ENCODE results near the gene BTNL8. TPM values are rescaled to one million over a fixed set of nuclear protein-coding genes. Genes with fewer than 3 reads are reported as not detected.

The BTNL8 gene
- total and polyA plus RNA-seq, 2 experiments from 2014 or later = 9.8 to 19.1 TPM

DNA sequence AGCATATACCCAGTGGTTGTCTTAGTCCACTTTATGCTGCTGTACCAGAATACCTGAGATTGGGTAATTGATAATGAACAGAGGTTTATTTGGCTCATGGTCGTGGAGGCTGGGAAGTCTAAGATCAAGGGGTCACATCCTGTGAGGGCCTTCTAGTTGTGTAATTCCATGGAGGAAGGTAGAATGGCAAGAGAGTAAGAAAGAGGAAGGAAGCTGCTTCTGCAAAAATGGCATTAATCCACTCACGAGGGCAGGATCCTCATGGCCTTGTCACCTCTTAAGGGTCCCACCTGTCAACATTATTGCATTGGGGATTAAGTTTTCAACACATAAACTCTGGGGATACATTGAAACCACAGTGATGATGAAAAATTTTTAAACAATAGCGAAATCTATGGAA is 17.0 kb downstream of the BTNL8 start:
- no peaks in the 10 kb centered on the region for H4K20me1 ChIP-seq (ENCODE audit: insufficient read depth, poor library complexity, severe bottlenecking)
- WGBS (ENCODE audit: low lambda C conversion rate, missing lambda C conversion rate) = 71% methylated on average over 3 of the region's 3 CpGs
- H3K4me1 ChIP-seq (ENCODE audit: insufficient read depth) = no peaks in the 10 kb centered on the region
- no peak overlapping the region for H3K4me2 ChIP-seq
- no peak for DNase-seq (ENCODE audit: low spot score)
- no peak overlapping the region for H3K27ac ChIP-seq
- H2AFZ ChIP-seq = no peak overlapping the region
- H3K9me3 ChIP-seq (ENCODE audit: low read depth) = no peaks in the 10 kb centered on the region
- H3K9me2 ChIP-seq (replicated peaks; ENCODE audit: insufficient read depth) = no peaks in the 10 kb centered on the region
- TF ChIP-seq, protein P1, sequence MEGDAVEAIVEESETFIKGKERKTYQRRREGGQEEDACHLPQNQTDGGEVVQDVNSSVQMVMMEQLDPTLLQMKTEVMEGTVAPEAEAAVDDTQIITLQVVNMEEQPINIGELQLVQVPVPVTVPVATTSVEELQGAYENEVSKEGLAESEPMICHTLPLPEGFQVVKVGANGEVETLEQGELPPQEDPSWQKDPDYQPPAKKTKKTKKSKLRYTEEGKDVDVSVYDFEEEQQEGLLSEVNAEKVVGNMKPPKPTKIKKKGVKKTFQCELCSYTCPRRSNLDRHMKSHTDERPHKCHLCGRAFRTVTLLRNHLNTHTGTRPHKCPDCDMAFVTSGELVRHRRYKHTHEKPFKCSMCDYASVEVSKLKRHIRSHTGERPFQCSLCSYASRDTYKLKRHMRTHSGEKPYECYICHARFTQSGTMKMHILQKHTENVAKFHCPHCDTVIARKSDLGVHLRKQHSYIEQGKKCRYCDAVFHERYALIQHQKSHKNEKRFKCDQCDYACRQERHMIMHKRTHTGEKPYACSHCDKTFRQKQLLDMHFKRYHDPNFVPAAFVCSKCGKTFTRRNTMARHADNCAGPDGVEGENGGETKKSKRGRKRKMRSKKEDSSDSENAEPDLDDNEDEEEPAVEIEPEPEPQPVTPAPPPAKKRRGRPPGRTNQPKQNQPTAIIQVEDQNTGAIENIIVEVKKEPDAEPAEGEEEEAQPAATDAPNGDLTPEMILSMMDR (IDR thresholded peaks at IDR 0.05; ENCODE audit: poor library complexity) = no peak
- no peak for TF ChIP-seq EZH2 (IDR thresholded peaks at IDR 0.05; ENCODE audit: borderline replicate concordance)
- TF ChIP-seq EZH2phosphoT487 (IDR thresholded peaks at IDR 0.05; ENCODE audit: low read depth, severe bottlenecking, unreplicated experiment) = no peak
- no peaks in the 10 kb centered on the region for H3K36me3 ChIP-seq (replicated peaks; ENCODE audit: insufficient read depth, low read depth)
- no peaks in the 10 kb centered on the region for H3K79me2 ChIP-seq
- no peak overlapping the region for H3K4me3 ChIP-seq
- H3K27me3 ChIP-seq = no peaks in the 10 kb centered on the region

DNA sequence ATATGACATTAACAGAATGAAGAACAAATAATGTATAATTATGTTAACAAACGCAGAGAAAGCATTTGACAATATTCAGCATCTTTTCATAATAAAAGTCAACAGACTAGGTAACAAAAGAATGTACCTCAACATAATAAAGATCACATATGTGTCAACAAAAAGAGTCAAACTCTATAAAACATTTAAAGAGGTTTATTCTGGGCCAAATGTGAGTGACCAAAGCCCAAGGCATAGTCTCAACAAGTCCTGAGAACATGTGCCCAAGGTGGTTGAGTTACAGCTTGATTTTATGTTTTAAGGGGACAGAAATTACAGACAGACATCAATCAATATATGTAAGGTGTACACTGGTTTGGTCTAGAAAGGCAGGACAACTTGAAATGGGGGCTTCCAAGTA is 19.4 kb downstream of the BTNL8 start:
- Histone ChIP-seq H3K4me3 (no peak overlapping the region), H3K9me3 (ENCODE audit: low read depth) (peaks cover 6% of the 10 kb centered on the region), H3K27ac (no peak overlapping the region), H3K9me2 (replicated peaks; ENCODE audit: insufficient read depth) (no peaks in the 10 kb centered on the region), H3K4me1 (ENCODE audit: insufficient read depth) (no peaks in the 10 kb centered on the region), H3K36me3 (replicated peaks; ENCODE audit: insufficient read depth, low read depth) (no peaks in the 10 kb centered on the region), H3K4me2 (no peak overlapping the region), H3K79me2 (no peaks in the 10 kb centered on the region), H2AFZ (no peak overlapping the region), H4K20me1 (ENCODE audit: insufficient read depth, poor library complexity, severe bottlenecking) (no peaks in the 10 kb centered on the region), H3K27me3 (no peaks in the 10 kb centered on the region)
- no peak for TF ChIP-seq EZH2 (IDR thresholded peaks at IDR 0.05; ENCODE audit: borderline replicate concordance)
- TF ChIP-seq, protein P1 (IDR thresholded peaks at IDR 0.05; ENCODE audit: poor library complexity) = no peak
- no peak for TF ChIP-seq EZH2phosphoT487 (IDR thresholded peaks at IDR 0.05; ENCODE audit: low read depth, severe bottlenecking, unreplicated experiment)
- WGBS (ENCODE audit: low lambda C conversion rate, missing lambda C conversion rate) = 92% methylated on average over 1 of the region's 1 CpG
- no peak for DNase-seq (ENCODE audit: low spot score)

DNA sequence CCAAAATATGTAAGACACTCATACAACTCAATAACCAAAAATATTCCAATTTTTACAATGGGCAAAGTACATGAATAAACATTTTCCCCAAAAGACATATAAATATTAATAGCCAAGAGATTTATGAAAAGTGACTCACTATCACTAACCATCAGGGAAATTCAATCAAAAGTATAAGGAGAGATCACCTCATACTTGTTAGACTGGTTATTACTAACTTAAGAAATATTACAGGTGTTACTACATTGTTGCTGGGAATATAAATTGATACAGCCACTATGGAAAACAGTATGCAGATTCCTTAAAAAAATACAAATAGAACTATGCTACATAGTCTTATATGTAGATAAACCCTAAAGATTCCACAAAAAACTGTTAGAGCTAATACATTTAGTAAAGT is 21.8 kb downstream of the BTNL8 start:
- DNase-seq (ENCODE audit: low spot score) = no peak
- H3K4me3 ChIP-seq = no peak overlapping the region
- TF ChIP-seq, protein P1 (IDR thresholded peaks at IDR 0.05; ENCODE audit: poor library complexity) = no peak
- TF ChIP-seq EZH2 (IDR thresholded peaks at IDR 0.05; ENCODE audit: borderline replicate concordance) (no peak), EZH2phosphoT487 (IDR thresholded peaks at IDR 0.05; ENCODE audit: low read depth, severe bottlenecking, unreplicated experiment) (no peak)
- H3K27ac ChIP-seq = no peak overlapping the region
- no peaks in the 10 kb centered on the region for H3K9me2 ChIP-seq (replicated peaks; ENCODE audit: insufficient read depth)
- H2AFZ ChIP-seq = no peak overlapping the region
- no peaks in the 10 kb centered on the region for H3K36me3 ChIP-seq (replicated peaks; ENCODE audit: insufficient read depth, low read depth)
- no peaks in the 10 kb centered on the region for H4K20me1 ChIP-seq (ENCODE audit: insufficient read depth, poor library complexity, severe bottlenecking)
- H3K79me2 ChIP-seq = no peaks in the 10 kb centered on the region
- H3K27me3 ChIP-seq = no peaks in the 10 kb centered on the region
- H3K4me2 ChIP-seq = no peak overlapping the region
- H3K9me3 ChIP-seq (ENCODE audit: low read depth) = peaks cover 6% of the 10 kb centered on the region
- no peaks in the 10 kb centered on the region for H3K4me1 ChIP-seq (ENCODE audit: insufficient read depth)

DNA sequence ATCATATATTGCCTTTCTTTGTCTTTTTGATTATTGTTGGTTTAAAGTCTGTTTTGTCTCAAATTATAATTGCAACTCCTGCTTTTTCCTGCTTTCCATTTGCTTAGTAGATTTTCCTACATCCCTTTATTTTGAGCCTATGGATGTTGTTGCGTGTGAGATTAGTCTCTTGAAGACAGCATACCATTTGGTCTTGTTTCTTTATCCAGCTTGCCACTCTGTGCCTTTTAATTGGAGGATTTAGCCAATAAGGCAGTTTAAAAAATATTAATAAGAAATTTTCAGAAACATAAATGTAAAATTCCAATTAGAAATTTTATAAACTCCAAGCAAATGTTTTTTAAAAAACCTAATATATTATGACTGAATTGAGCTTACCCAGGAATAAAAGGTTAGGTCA is 24.0 kb downstream of the BTNL8 start:
- Histone ChIP-seq H3K9me2 (replicated peaks; ENCODE audit: insufficient read depth) (no peaks in the 10 kb centered on the region), H3K4me1 (ENCODE audit: insufficient read depth) (no peaks in the 10 kb centered on the region), H3K36me3 (replicated peaks; ENCODE audit: insufficient read depth, low read depth) (no peaks in the 10 kb centered on the region), H3K27me3 (no peaks in the 10 kb centered on the region), H2AFZ (no peak overlapping the region), H3K27ac (no peak overlapping the region), H3K4me2 (no peak overlapping the region), H3K4me3 (no peak overlapping the region), H4K20me1 (ENCODE audit: insufficient read depth, poor library complexity, severe bottlenecking) (no peaks in the 10 kb centered on the region), H3K79me2 (no peaks in the 10 kb centered on the region), H3K9me3 (ENCODE audit: low read depth) (peaks cover 6% of the 10 kb centered on the region)
- no peak for DNase-seq (ENCODE audit: low spot score)
- no peak for TF ChIP-seq EZH2phosphoT487 (IDR thresholded peaks at IDR 0.05; ENCODE audit: low read depth, severe bottlenecking, unreplicated experiment)
- TF ChIP-seq, protein P1 (IDR thresholded peaks at IDR 0.05; ENCODE audit: poor library complexity) = no peak
- no peak for TF ChIP-seq EZH2 (IDR thresholded peaks at IDR 0.05; ENCODE audit: borderline replicate concordance)
- WGBS (ENCODE audit: low lambda C conversion rate, missing lambda C conversion rate) = 82% methylated on average over 1 of the region's 1 CpG

Data from hepatocyte (in vitro differentiated cells).